Sigmoid colon (tissue), 4 donors: ENCODE data around the gene NTRK1.

Experiments used
- POLR2A ChIP-seq, 2 donors: fragments of 450-650 bp; IDR thresholded peaks; one replicate each; pipeline ENCODE4 v1.6.1; 2016; ENCODE audit warnings: antibody characterized with exemption in 2 of 2, mild to moderate bottlenecking in 2 of 2, moderate library complexity in 2 of 2
- POLR2AphosphoS5 ChIP-seq, 4 donors: sonication (generic); formaldehyde crosslinking; IDR thresholded peaks; one replicate each; pipeline ENCODE4 v1.6.1; 2017; ENCODE audit warnings: antibody characterized with exemption in 4 of 4
- TF ChIP-seq, protein P1 (sequence below), 4 experiments: fragments of 450-650 bp in 3 of 4; fragments of 200-600 bp in 1 of 4; IDR thresholded peaks; one replicate each; pipeline ENCODE4 v1.5.1; 2016 to 2019; ENCODE audit warnings: antibody characterized with exemption in 4 of 4, mild to moderate bottlenecking in 3 of 4, moderate library complexity in 2 of 4

DNA sequence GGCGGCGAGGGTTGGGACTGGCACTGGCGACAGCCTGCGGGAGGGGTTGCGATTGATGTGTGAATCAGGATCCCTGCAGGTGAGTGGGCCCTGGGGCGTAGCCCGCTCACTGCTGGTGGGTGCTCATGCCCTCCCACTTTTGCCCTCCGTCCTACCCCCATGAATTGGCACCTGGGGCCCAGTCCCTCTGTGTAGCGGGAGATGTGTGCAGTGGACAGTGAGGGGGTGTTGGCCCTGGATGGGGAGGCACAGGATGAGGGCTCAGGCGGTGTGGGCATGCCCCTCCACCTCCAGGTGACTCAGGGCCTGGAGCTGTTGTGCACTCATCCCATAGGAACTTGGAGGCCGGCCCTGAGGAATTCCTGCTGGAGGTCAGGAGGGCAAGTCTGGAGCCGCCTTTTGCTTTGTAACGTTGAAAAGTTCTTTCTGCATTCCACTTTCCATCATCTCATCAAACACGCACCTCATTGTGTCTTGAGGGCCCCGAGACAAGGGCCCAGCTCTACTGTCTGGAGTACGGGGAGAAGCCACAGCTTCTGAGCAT lies 35.9 kb downstream of the NTRK1 start:
- TF ChIP-seq POLR2AphosphoS5 (IDR thresholded peaks at IDR 0.05): peak in 1 of 4 donors; percentile 34
- no peak for TF ChIP-seq POLR2A (IDR thresholded peaks at IDR 0.05)
- TF ChIP-seq, protein P1, sequence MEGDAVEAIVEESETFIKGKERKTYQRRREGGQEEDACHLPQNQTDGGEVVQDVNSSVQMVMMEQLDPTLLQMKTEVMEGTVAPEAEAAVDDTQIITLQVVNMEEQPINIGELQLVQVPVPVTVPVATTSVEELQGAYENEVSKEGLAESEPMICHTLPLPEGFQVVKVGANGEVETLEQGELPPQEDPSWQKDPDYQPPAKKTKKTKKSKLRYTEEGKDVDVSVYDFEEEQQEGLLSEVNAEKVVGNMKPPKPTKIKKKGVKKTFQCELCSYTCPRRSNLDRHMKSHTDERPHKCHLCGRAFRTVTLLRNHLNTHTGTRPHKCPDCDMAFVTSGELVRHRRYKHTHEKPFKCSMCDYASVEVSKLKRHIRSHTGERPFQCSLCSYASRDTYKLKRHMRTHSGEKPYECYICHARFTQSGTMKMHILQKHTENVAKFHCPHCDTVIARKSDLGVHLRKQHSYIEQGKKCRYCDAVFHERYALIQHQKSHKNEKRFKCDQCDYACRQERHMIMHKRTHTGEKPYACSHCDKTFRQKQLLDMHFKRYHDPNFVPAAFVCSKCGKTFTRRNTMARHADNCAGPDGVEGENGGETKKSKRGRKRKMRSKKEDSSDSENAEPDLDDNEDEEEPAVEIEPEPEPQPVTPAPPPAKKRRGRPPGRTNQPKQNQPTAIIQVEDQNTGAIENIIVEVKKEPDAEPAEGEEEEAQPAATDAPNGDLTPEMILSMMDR (IDR thresholded peaks at IDR 0.05): no peak
